ENCODE results near the gene B3GALNT2. TPM values are rescaled to one million over a fixed set of nuclear protein-coding genes. Genes with fewer than 3 reads are reported as not detected.
"Not testable (repeated sequence)": the region's sequence is repeated elsewhere in the genome, so short reads cannot be mapped to it uniquely, and the experiment has no call there.

B3GALNT2 gene
- total RNA-seq, result 10 to 100 TPM; 17.1 to 34.5 (median 19.6) TPM
- long read RNA-seq, donor 1, transcript B3GALNT2-202 (12 exons, 2,015 nt), result major isoform, 11 of 37 reads
- long read RNA-seq, donor 1, partial matches to known transcripts, result 9 of 37 reads
- long read RNA-seq, donor 1, other reads (novel, unspliced or antisense), result 16 of 37 reads
- long read RNA-seq, donor 2, partial matches to known transcripts, result 0 of 5 reads
- long read RNA-seq, donor 2, other reads (novel, unspliced or antisense), result 2 of 5 reads

GRCh38 chr1:235504122-235504493 lies at the start of gene B3GALNT2:
Gene B3GALNT2 (minus strand): TSS chr1:235504452. CDS start chr1:235504252, 200 bp downstream.
- ATAC-seq, result peak; percentile 62
- Histone ChIP-seq H3K9me3 (no peaks in the 10 kb centered on the region), H3K4me1 (ENCODE audit: low read depth) (peaks cover 23% of the 10 kb centered on the region), H3K36me3 (ENCODE audit: low read depth) (no peaks in the 10 kb centered on the region), H3K4me3 (peak within 1 kb of the TSS; percentile 60)
- intact Hi-C loops (cut with DNase I, micrococcal nuclease), result loop anchor here in 1 of 2 donors (10.0 kb wide), 1 partner anchor 471 kb away; no protein-coding TSS in a partner anchor
- TF ChIP-seq CTCF (IDR thresholded peaks at IDR 0.05), result no peak
- DNase-seq, result no peak

- Histone ChIP-seq H3K9me3 (no peaks in the 10 kb centered on the region), H3K4me3 (no peak overlapping the region), H3K4me1 (ENCODE audit: low read depth) (no peaks in the 10 kb centered on the region), H3K36me3 (ENCODE audit: low read depth) (no peaks in the 10 kb centered on the region)
- TF ChIP-seq CTCF (IDR thresholded peaks at IDR 0.05), result no peak
- no peak for ATAC-seq
- DNase-seq, result peak in 1 of 3 donors; percentile 3
- intact Hi-C loops (cut with DNase I, micrococcal nuclease), result no loop called here
Measured at GRCh38 chr1:235553112-235553551, 48.9 kb upstream of the B3GALNT2 start.

GRCh38 chr1:235552146-235552716 lies 48.0 kb upstream of the B3GALNT2 start:
- Histone ChIP-seq H3K4me3 (no peak overlapping the region), H3K9me3 (no peaks in the 10 kb centered on the region), H3K4me1 (ENCODE audit: low read depth) (no peaks in the 10 kb centered on the region), H3K36me3 (ENCODE audit: low read depth) (no peaks in the 10 kb centered on the region)
- TF ChIP-seq CTCF (IDR thresholded peaks at IDR 0.05), result no peak
- intact Hi-C loops (cut with DNase I, micrococcal nuclease), result no loop called here
- DNase-seq (no peak), ATAC-seq (no peak)

GRCh38 chr1:235549351-235550139 lies 45.3 kb upstream of the B3GALNT2 start:
- TF ChIP-seq CTCF (IDR thresholded peaks at IDR 0.05), result no peak
- Histone ChIP-seq H3K36me3 (ENCODE audit: low read depth) (no peaks in the 10 kb centered on the region), H3K9me3 (no peaks in the 10 kb centered on the region), H3K4me1 (ENCODE audit: low read depth) (no peaks in the 10 kb centered on the region), H3K4me3 (no peak overlapping the region)
- ATAC-seq (no peak), DNase-seq (no peak)
- intact Hi-C loops (cut with DNase I, micrococcal nuclease), result no loop called here

GRCh38 chr1:235546369-235547155 lies 42.3 kb upstream of the B3GALNT2 start:
- H3K9me3 ChIP-seq; ATAC-seq; DNase-seq; intact Hi-C loops (cut with DNase I, micrococcal nuclease); H3K4me3 ChIP-seq; H3K36me3 ChIP-seq (ENCODE audit: low read depth); H3K4me1 ChIP-seq (ENCODE audit: low read depth): not testable (repeated sequence)

All from mucosa of descending colon (tissue), 3 donors.